Stomach smooth muscle (tissue), 2 donors: ENCODE measurements around the gene CUBN.

Experiments
- H3K27ac ChIP-seq: one replicate; pipeline ENCODE4 v1.7.0; 2013; ENCODE audit warnings: mild to moderate bottlenecking, low read length, inconsistent platforms
- H3K27me3 ChIP-seq, 2 donors: one replicate each; pipeline ENCODE4 v1.7.0; 2013; ENCODE audit warnings: low read length in 2 of 2; ENCODE audit not compliant: insufficient read depth in 2 of 2, control insufficient read depth in 1 of 2
- H3K36me3 ChIP-seq, 2 donors: one replicate each; pipeline ENCODE4 v1.7.0; 2013; ENCODE audit warnings: low read length in 2 of 2; ENCODE audit not compliant: control insufficient read depth in 2 of 2, insufficient read depth in 2 of 2
- H3K4me1 ChIP-seq: one replicate; pipeline ENCODE4 v1.7.0; 2013; ENCODE audit warnings: low read length; ENCODE audit not compliant: control insufficient read depth, insufficient read depth
- H3K4me3 ChIP-seq, 2 donors: one replicate each; pipeline ENCODE4 v1.7.0; 2013; ENCODE audit warnings: low read length in 2 of 2
- H3K9ac ChIP-seq, 2 donors: one replicate each; pipeline ENCODE4 v1.7.0; 2013; ENCODE audit warnings: low read length in 2 of 2, mild to moderate bottlenecking in 1 of 2
- H3K9me3 ChIP-seq, 2 donors: one replicate each; pipeline ENCODE4 v1.7.0; 2013; ENCODE audit warnings: low read length in 2 of 2; ENCODE audit not compliant: control insufficient read depth in 2 of 2
- donor health status: healthy.
- donor health status: Pancreatic carcinoma.

Gene CUBN

GRCh38 chr10:16788125-16788524 lies 341.5 kb downstream of the CUBN start:
- H3K9ac ChIP-seq: no peak overlapping the region
- no peak overlapping the region for H3K27ac ChIP-seq
- no peaks in the 10 kb centered on the region for H3K4me1 ChIP-seq
- H3K36me3 ChIP-seq: no peaks in the 10 kb centered on the region
- H3K9me3 ChIP-seq: no peaks in the 10 kb centered on the region
- H3K27me3 ChIP-seq: no peaks in the 10 kb centered on the region
- H3K4me3 ChIP-seq: no peak overlapping the region

- no peak overlapping the region for H3K4me3 ChIP-seq
- no peaks in the 10 kb centered on the region for H3K9me3 ChIP-seq
- no peak overlapping the region for H3K9ac ChIP-seq
- no peaks in the 10 kb centered on the region for H3K36me3 ChIP-seq
- H3K4me1 ChIP-seq: no peaks in the 10 kb centered on the region
- H3K27ac ChIP-seq: no peak overlapping the region
- H3K27me3 ChIP-seq: no peaks in the 10 kb centered on the region
Measured at GRCh38 chr10:16787361-16787791, 342.2 kb downstream of the CUBN start.

- Histone ChIP-seq H3K4me1 (no peaks in the 10 kb centered on the region), H3K9ac (no peak overlapping the region), H3K27me3 (no peaks in the 10 kb centered on the region), H3K27ac (no peak overlapping the region), H3K9me3 (no peaks in the 10 kb centered on the region), H3K36me3 (no peaks in the 10 kb centered on the region), H3K4me3 (no peak overlapping the region)
Measured at GRCh38 chr10:16780338-16780880, 349.2 kb downstream of the CUBN start.

GRCh38 chr10:16779384-16779915 lies 350.2 kb downstream of the CUBN start:
- Histone ChIP-seq H3K4me3 (no peak overlapping the region), H3K27me3 (no peaks in the 10 kb centered on the region), H3K9ac (no peak overlapping the region), H3K36me3 (no peaks in the 10 kb centered on the region), H3K27ac (no peak overlapping the region), H3K4me1 (no peaks in the 10 kb centered on the region), H3K9me3 (no peaks in the 10 kb centered on the region)

GRCh38 chr10:16777473-16778370 lies 351.9 kb downstream of the CUBN start:
- Histone ChIP-seq H3K27me3 (no peaks in the 10 kb centered on the region), H3K9ac (peak overlapping the region in 1 of 2 donors; percentile 51), H3K36me3 (peaks cover 0 to 2% of the 10 kb centered on the region in 2 donors), H3K9me3 (no peaks in the 10 kb centered on the region), H3K27ac (no peak overlapping the region), H3K4me1 (no peaks in the 10 kb centered on the region), H3K4me3 (no peak overlapping the region)

- Histone ChIP-seq H3K4me1 (no peaks in the 10 kb centered on the region), H3K27me3 (no peaks in the 10 kb centered on the region), H3K9me3 (no peaks in the 10 kb centered on the region), H3K9ac (no peak overlapping the region), H3K36me3 (peaks cover 0 to 2% of the 10 kb centered on the region in 2 donors), H3K27ac (no peak overlapping the region), H3K4me3 (no peak overlapping the region)
Measured at GRCh38 chr10:16776896-16777295, 352.7 kb downstream of the CUBN start.
